Thoracic aorta (tissue), 2 donors: ENCODE data around the gene WWC2. TPM values are rescaled to one million over a fixed set of nuclear protein-coding genes. Genes with fewer than 3 reads are reported as not detected.

ENCODE experiments used
- ATAC-seq: fragments of 150-250 bp; one replicate; pipeline ENCODE4 v1.8.0; 2017; ENCODE audit warnings: low read depth; ENCODE audit not compliant: insufficient number of reproducible peaks, low FRiP score
- DNase-seq: peaks from one replicate; pipeline ENCODE4 v3.0.0-alpha.2; 2020; ENCODE audit warnings: low spot score
- H3K27ac ChIP-seq, 2 donors: fragments of 200-600 bp; sonication (generic); 1 replicate in 1 of 2; 2 replicates in 1 of 2; pipeline ENCODE4 v1.5.1; 2016; ENCODE audit warnings: mild to moderate bottlenecking in 2 of 2, moderate library complexity in 2 of 2
- H3K27me3 ChIP-seq: fragments of 200-600 bp; sonication (generic); replicated peaks from 2 replicates; pipeline ENCODE4 v1.6.0; 2016; ENCODE audit warnings: mild to moderate bottlenecking; ENCODE audit not compliant: insufficient read depth
- H3K36me3 ChIP-seq: fragments of 200-600 bp; sonication (generic); one replicate; pipeline ENCODE4 v1.5.1; 2016
- H3K4me1 ChIP-seq, 2 donors: fragments of 200-600 bp; sonication (generic); 1 replicate in 1 of 2; 2 replicates in 1 of 2; pipeline versions ENCODE4 v1.5.1 to v1.6.0; 2016; ENCODE audit warnings: low read depth in 2 of 2, mild to moderate bottlenecking in 1 of 2; ENCODE audit not compliant: control insufficient read depth in 1 of 2
- H3K4me3 ChIP-seq: fragments of 200-600 bp; sonication (generic); 2 replicates; pipeline ENCODE4 v1.5.1; 2016; ENCODE audit warnings: mild to moderate bottlenecking
- H3K9me3 ChIP-seq: fragments of 200-600 bp; sonication (generic); 2 replicates; pipeline ENCODE4 v1.5.1; 2016
- total RNA-seq, 2 donors: library from RNA; depleted of rRNA; stranded (reverse); fragments of >200 nt; gene quantifications; one replicate each; pipeline versions ENCODE4 v1.1.0 to v1.2.3, GENCODE V29; 2016
- TF ChIP-seq, protein P1 (sequence below): fragments of 200-600 bp; sonication (generic); IDR thresholded peaks from one replicate; pipeline ENCODE4 v1.5.1; 2019; ENCODE audit warnings: antibody characterized with exemption

Gene WWC2
- total RNA-seq, 2 donors from 2014 or later, result 21.1 to 44.8 TPM

- H3K9me3 ChIP-seq, result no peaks in the 10 kb centered on the region
- TF ChIP-seq, protein P1, sequence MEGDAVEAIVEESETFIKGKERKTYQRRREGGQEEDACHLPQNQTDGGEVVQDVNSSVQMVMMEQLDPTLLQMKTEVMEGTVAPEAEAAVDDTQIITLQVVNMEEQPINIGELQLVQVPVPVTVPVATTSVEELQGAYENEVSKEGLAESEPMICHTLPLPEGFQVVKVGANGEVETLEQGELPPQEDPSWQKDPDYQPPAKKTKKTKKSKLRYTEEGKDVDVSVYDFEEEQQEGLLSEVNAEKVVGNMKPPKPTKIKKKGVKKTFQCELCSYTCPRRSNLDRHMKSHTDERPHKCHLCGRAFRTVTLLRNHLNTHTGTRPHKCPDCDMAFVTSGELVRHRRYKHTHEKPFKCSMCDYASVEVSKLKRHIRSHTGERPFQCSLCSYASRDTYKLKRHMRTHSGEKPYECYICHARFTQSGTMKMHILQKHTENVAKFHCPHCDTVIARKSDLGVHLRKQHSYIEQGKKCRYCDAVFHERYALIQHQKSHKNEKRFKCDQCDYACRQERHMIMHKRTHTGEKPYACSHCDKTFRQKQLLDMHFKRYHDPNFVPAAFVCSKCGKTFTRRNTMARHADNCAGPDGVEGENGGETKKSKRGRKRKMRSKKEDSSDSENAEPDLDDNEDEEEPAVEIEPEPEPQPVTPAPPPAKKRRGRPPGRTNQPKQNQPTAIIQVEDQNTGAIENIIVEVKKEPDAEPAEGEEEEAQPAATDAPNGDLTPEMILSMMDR, result no peak
- H3K4me1 ChIP-seq, result peaks cover 0 to 4% of the 10 kb centered on the region in 2 donors
- no peak for ATAC-seq
- H3K36me3 ChIP-seq, result no peaks in the 10 kb centered on the region
- no peak overlapping the region for H3K27ac ChIP-seq
- DNase-seq, result no peak
- no peak overlapping the region for H3K4me3 ChIP-seq
- no peaks in the 10 kb centered on the region for H3K27me3 ChIP-seq
Measured at GRCh38 chr4:183132081-183132480, 33.0 kb downstream of the WWC2 start.

GRCh38 chr4:183132865-183133264 lies 33.8 kb downstream of the WWC2 start:
- no peak overlapping the region for H3K27ac ChIP-seq
- H3K27me3 ChIP-seq, result no peaks in the 10 kb centered on the region
- H3K4me1 ChIP-seq, result peaks cover 0 to 4% of the 10 kb centered on the region in 2 donors
- TF ChIP-seq, protein P1, result no peak
- no peaks in the 10 kb centered on the region for H3K36me3 ChIP-seq
- H3K9me3 ChIP-seq, result no peaks in the 10 kb centered on the region
- no peak for DNase-seq
- H3K4me3 ChIP-seq, result no peak overlapping the region
- no peak for ATAC-seq

GRCh38 chr4:183136855-183137254 lies 37.8 kb downstream of the WWC2 start:
- Histone ChIP-seq H3K36me3 (no peaks in the 10 kb centered on the region), H3K4me1 (peaks cover 3 to 8% of the 10 kb centered on the region in 2 donors), H3K9me3 (no peaks in the 10 kb centered on the region), H3K27ac (no peak overlapping the region), H3K4me3 (no peak overlapping the region), H3K27me3 (no peaks in the 10 kb centered on the region)
- no peak for DNase-seq
- no peak for ATAC-seq
- TF ChIP-seq, protein P1, result no peak

- no peak for ATAC-seq
- Histone ChIP-seq H3K27me3 (no peaks in the 10 kb centered on the region), H3K36me3 (no peaks in the 10 kb centered on the region), H3K9me3 (no peaks in the 10 kb centered on the region), H3K27ac (no peak overlapping the region), H3K4me1 (peaks cover 12 to 23% of the 10 kb centered on the region in 2 donors), H3K4me3 (no peak overlapping the region)
- TF ChIP-seq, protein P1, result no peak
- DNase-seq, result no peak
Measured at GRCh38 chr4:183139058-183139750, 40.1 kb downstream of the WWC2 start.

GRCh38 chr4:183139972-183140570 lies 41.0 kb downstream of the WWC2 start:
- Histone ChIP-seq H3K4me1 (peaks cover 12 to 30% of the 10 kb centered on the region in 2 donors), H3K27ac (no peak overlapping the region), H3K4me3 (no peak overlapping the region), H3K27me3 (no peaks in the 10 kb centered on the region), H3K36me3 (no peaks in the 10 kb centered on the region), H3K9me3 (no peaks in the 10 kb centered on the region)
- TF ChIP-seq, protein P1, result no peak
- ATAC-seq (no peak), DNase-seq (no peak)
